Right atrium auricular region (tissue), 2 donors: ENCODE measurements around the gene AKT1S1. TPM values are rescaled to one million over a fixed set of nuclear protein-coding genes. Genes with fewer than 3 reads are reported as not detected.

ENCODE experiments used
- DNase-seq: peaks from one replicate; pipeline ENCODE4 v3.0.0-alpha.2; 2019; ENCODE audit warnings: low spot score
- H3K27ac ChIP-seq, 2 donors: fragments of 200-600 bp; sonication (generic); 1 replicate in 1 of 2; 2 replicates in 1 of 2; pipeline ENCODE4 v1.5.1; 2016 to 2019
- H3K27me3 ChIP-seq, 2 donors: fragments of 200-600 bp; sonication (generic); one replicate each; pipeline versions ENCODE4 v1.5.1 to v1.6.0; 2017 to 2019
- H3K36me3 ChIP-seq: fragments of 200-600 bp; sonication (generic); one replicate; pipeline ENCODE4 v1.5.1; 2016
- H3K4me1 ChIP-seq, 2 donors: fragments of 200-600 bp; sonication (generic); one replicate each; pipeline versions ENCODE4 v1.5.1 to v1.6.0; 2017 to 2019
- H3K4me3 ChIP-seq, 2 donors: fragments of 200-600 bp; sonication (generic); 1 replicate in 1 of 2; 2 replicates in 1 of 2; pipeline ENCODE4 v1.5.1; 2017 to 2019; ENCODE audit warnings: mild to moderate bottlenecking in 1 of 2, moderate library complexity in 1 of 2
- H3K9me3 ChIP-seq, 2 donors: fragments of 200-600 bp; sonication (generic); one replicate each; pipeline ENCODE4 v1.5.1; 2019
- total RNA-seq, 2 donors: library from RNA; depleted of rRNA; stranded (reverse); fragments of >200 nt; gene quantifications; one replicate each; pipeline ENCODE4 v1.1.0, GENCODE V29; 2016
- TF ChIP-seq, protein P1 (sequence below), 2 donors: fragments of 200-600 bp; sonication (generic); IDR thresholded peaks; one replicate each; pipeline ENCODE4 v1.5.1; 2019; ENCODE audit warnings: antibody characterized with exemption in 2 of 2

Gene AKT1S1
- total RNA-seq, 2 donors from 2014 or later, result 20.6 to 25.8 TPM

DNA sequence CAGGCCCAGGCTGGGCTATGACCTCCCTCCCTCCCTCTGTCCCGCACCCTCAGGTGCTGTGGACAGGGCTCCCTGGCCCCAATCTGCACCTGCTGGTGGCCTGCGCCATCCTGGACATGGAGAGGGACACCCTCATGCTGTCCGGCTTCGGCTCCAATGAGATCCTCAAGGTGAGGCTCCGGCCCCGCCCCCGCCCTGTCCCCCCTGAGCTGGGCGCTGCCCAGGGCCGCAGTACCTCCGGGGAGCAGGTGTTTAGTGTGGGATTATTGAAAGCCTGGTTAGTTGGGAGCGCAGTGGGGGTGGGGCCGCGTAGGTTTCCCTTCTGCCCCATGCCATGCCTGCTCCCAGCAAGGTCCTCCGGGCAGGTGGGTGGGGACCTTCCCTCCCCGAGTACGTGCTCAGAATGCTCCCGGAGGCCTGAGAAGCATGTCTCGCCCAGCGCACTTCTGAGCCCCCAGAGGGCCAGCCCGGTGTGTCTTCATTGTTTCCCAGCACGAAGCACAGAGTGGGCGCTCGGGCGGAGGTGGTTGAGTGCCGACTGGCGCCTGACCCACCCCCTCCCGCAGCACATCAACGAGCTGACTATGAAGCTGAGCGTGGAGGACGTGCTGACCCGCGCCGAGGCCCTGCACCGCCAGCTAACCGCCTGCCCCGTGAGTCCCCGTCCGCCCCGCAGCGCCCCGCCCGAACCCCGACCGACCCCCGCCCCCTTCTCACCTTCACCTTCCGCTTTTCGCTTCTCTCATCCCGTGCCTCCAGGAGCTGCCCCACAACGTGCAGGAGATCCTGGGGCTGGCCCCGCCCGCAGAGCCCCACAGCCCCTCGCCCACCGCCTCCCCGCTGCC is 10.7 kb upstream of the AKT1S1 start:
- H3K27me3 ChIP-seq, result no peaks in the 10 kb centered on the region
- H3K36me3 ChIP-seq, result peaks cover 27% of the 10 kb centered on the region
- H3K4me3 ChIP-seq, result no peak overlapping the region
- no peaks in the 10 kb centered on the region for H3K9me3 ChIP-seq
- TF ChIP-seq, protein P1, sequence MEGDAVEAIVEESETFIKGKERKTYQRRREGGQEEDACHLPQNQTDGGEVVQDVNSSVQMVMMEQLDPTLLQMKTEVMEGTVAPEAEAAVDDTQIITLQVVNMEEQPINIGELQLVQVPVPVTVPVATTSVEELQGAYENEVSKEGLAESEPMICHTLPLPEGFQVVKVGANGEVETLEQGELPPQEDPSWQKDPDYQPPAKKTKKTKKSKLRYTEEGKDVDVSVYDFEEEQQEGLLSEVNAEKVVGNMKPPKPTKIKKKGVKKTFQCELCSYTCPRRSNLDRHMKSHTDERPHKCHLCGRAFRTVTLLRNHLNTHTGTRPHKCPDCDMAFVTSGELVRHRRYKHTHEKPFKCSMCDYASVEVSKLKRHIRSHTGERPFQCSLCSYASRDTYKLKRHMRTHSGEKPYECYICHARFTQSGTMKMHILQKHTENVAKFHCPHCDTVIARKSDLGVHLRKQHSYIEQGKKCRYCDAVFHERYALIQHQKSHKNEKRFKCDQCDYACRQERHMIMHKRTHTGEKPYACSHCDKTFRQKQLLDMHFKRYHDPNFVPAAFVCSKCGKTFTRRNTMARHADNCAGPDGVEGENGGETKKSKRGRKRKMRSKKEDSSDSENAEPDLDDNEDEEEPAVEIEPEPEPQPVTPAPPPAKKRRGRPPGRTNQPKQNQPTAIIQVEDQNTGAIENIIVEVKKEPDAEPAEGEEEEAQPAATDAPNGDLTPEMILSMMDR (IDR thresholded peaks at IDR 0.05), result no peak
- H3K27ac ChIP-seq, result no peak overlapping the region
- DNase-seq, result no peak
- H3K4me1 ChIP-seq, result peaks cover 0 to 13% of the 10 kb centered on the region in 2 donors

DNA sequence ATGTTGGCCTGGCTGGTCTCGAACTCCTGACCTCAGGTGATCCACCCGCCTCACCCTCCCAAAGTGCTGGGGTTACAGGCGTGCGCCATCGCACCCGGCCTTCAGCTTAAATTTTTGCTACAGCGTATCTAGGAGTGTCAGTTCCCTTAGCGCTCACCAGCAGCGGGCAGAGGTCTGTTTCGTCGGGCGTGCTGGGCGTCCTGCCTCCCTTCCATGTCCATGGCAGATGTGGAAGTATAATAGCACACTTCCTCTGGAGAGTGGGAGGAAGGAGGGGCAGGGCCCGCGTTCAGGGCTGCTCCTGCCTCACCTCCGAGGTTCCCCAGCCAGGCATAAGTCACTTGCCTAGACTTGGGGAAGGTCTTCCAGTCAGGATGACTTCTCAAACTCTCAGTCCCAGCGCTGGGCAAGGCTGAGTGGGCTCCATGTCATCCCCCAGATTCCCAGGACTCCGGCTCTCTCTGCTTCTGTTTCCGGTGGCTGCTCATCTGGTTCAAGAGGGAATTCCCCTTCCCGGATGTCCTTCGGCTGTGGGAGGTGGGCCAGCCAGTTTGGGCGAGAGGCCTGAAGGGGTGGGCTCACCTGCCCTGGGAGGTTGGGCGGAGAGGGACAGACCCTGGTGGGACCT is 10.0 kb upstream of the AKT1S1 start:
- peaks cover 34% of the 10 kb centered on the region for H3K36me3 ChIP-seq

DNA sequence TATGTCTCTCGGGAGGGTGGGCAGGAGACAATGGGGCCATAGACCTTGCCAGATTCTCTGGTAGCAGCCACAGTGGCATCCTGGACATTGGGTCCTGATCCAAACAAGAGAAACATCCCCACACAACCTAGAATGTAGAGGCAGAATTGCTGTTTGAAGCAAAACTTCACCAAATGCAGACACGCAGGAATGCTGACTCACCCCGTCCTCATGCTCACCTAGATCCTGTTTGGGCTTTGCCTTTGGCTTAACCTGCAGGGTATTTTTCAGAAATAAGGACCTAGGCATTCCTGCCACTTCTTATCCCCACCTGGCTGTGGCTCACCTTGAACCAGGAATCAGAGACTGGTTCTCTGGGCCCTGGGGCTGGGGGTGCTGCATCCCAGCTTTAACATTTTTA is 7.6 kb upstream of the AKT1S1 start:
- H3K4me3 ChIP-seq, result no peak overlapping the region
- H3K9me3 ChIP-seq, result no peaks in the 10 kb centered on the region
- peaks cover 0 to under 1% of the 10 kb centered on the region in 2 donors for H3K4me1 ChIP-seq
- no peak overlapping the region for H3K27ac ChIP-seq
- peaks cover 55% of the 10 kb centered on the region for H3K36me3 ChIP-seq
- no peak for DNase-seq
- TF ChIP-seq, protein P1 (IDR thresholded peaks at IDR 0.05), result no peak
- no peaks in the 10 kb centered on the region for H3K27me3 ChIP-seq

More for the DNA sequence above, 10.0 kb upstream of the AKT1S1 start:
- no peak for DNase-seq
- TF ChIP-seq, protein P1 (IDR thresholded peaks at IDR 0.05), result no peak
- no peak overlapping the region for H3K4me3 ChIP-seq
- H3K4me1 ChIP-seq, result peaks cover 0 to 13% of the 10 kb centered on the region in 2 donors
- H3K9me3 ChIP-seq, result no peaks in the 10 kb centered on the region
- no peak overlapping the region for H3K27ac ChIP-seq
- no peaks in the 10 kb centered on the region for H3K27me3 ChIP-seq

DNA sequence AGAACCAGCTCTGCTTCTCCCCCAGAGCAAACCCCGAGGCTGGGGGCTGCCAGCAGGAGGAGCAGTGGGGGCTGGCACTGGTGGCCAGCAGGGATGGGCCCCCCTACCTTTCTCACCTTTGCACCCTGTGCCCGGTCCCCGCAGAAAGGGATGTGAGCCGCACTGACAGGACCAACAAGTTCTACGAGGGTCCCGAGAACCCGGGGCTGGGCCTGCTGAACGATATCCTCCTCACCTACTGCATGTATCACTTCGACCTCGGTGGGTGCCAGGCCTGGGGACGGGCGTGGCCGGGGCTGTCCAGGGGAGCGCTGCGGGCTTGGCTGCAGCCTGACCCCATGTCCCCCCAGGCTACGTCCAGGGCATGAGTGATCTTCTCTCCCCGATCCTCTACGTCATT is 7.0 kb upstream of the AKT1S1 start:
- H3K4me3 ChIP-seq, result no peak overlapping the region
- no peaks in the 10 kb centered on the region for H3K27me3 ChIP-seq
- no peak for DNase-seq
- TF ChIP-seq, protein P1 (IDR thresholded peaks at IDR 0.05), result no peak
- peaks cover 55% of the 10 kb centered on the region for H3K36me3 ChIP-seq
- no peaks in the 10 kb centered on the region for H3K9me3 ChIP-seq
- H3K27ac ChIP-seq, result no peak overlapping the region
- peaks cover 0 to 2% of the 10 kb centered on the region in 2 donors for H3K4me1 ChIP-seq

DNA sequence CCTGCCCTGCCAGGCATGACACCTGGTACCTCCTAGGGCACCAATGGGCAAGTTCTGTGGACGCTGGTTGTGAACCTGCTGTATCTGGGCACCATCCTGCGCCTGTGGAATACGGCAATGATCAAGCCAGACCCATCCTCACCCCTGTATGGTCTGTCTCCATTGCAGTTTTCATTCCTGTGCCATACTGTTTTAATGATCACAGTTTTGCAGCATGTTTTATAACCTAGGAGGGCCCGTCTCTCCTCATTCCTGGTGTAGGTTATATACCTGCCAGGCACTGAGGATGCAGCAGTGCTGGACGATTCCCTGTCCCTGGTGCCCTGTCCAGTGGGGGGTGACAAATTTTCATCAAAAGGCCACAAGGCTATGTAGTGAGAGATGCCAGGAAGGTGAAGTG is 5.9 kb upstream of the AKT1S1 start:
- no peak for DNase-seq
- H3K27me3 ChIP-seq, result no peaks in the 10 kb centered on the region
- H3K27ac ChIP-seq, result no peak overlapping the region
- peaks cover 0 to 12% of the 10 kb centered on the region in 2 donors for H3K4me1 ChIP-seq
- no peaks in the 10 kb centered on the region for H3K9me3 ChIP-seq
- peaks cover 51% of the 10 kb centered on the region for H3K36me3 ChIP-seq
- H3K4me3 ChIP-seq, result no peak overlapping the region
- TF ChIP-seq, protein P1 (IDR thresholded peaks at IDR 0.05), result no peak
